ENCODE results near the gene DYRK1B. TPM values are rescaled to one million over a fixed set of nuclear protein-coding genes. Genes with fewer than 3 reads are reported as not detected.

The DYRK1B gene
- total RNA-seq, 1 donor from 2014 or later, result 16.7 TPM

DNA sequence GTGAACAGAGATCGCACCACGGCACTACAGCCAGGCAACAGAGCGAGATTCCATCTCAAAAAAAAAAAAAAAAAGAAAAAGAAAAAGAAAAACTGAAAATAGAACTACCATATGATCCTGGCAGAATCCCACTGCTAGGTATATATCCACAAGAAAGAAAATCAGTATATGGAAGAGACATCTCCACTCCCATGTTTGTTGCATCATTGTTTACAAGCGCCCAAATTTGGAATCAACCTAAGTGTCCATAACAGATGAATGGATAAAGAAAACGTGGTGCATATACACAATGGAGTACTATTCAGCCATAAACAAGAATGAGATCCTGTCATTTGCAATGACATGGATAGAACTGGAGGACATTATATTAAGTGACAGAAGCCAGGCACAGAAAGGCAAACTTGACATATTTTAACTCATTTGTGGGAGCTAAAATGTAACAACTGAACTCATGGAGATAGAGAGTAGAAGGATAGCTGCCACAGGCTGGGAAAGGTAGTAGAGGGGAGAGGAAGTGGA, 26.1 kb downstream of the DYRK1B start:
- no peak overlapping the region for H3K27ac ChIP-seq
- intact Hi-C loops (cut with DNase I), result no loop called here
- no peaks in the 10 kb centered on the region for H3K36me3 ChIP-seq
- no peaks in the 10 kb centered on the region for H3K9me3 ChIP-seq
- peaks cover 4% of the 10 kb centered on the region for H3K27me3 ChIP-seq
- no peak for DNase-seq
- TF ChIP-seq, protein P1, sequence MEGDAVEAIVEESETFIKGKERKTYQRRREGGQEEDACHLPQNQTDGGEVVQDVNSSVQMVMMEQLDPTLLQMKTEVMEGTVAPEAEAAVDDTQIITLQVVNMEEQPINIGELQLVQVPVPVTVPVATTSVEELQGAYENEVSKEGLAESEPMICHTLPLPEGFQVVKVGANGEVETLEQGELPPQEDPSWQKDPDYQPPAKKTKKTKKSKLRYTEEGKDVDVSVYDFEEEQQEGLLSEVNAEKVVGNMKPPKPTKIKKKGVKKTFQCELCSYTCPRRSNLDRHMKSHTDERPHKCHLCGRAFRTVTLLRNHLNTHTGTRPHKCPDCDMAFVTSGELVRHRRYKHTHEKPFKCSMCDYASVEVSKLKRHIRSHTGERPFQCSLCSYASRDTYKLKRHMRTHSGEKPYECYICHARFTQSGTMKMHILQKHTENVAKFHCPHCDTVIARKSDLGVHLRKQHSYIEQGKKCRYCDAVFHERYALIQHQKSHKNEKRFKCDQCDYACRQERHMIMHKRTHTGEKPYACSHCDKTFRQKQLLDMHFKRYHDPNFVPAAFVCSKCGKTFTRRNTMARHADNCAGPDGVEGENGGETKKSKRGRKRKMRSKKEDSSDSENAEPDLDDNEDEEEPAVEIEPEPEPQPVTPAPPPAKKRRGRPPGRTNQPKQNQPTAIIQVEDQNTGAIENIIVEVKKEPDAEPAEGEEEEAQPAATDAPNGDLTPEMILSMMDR (IDR thresholded peaks at IDR 0.05), result no peak
- no peak for ATAC-seq
- no peaks in the 10 kb centered on the region for H3K4me1 ChIP-seq
- H3K4me3 ChIP-seq, result no peak overlapping the region

DNA sequence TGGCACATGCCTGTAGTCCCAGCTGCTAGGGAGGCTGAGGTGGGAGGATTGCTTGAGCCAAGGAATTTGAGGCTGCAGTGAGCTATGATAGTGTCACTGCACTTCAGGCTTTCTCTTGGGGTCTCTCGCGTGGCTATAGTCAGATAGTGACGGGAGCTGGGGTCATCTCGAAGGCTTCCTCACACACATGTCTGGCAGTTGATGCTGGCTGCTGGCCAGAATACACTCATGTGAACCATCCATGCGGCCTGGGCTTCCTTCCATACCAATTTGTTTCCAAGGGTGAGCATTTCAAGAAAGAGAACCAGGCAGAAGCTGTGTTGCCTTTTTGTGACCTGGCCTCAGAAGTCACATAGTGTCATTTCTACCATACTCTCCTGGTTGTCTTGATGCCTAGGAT, 28.9 kb downstream of the DYRK1B start:
- no peaks in the 10 kb centered on the region for H3K4me1 ChIP-seq
- intact Hi-C loops (cut with DNase I), result no loop called here
- ATAC-seq (no peak), DNase-seq (no peak)
- peaks cover 8% of the 10 kb centered on the region for H3K27me3 ChIP-seq
- no peaks in the 10 kb centered on the region for H3K36me3 ChIP-seq
- H3K27ac ChIP-seq, result no peak overlapping the region
- H3K9me3 ChIP-seq, result no peaks in the 10 kb centered on the region
- H3K4me3 ChIP-seq, result no peak overlapping the region
- TF ChIP-seq, protein P1 (IDR thresholded peaks at IDR 0.05), result no peak

DNA sequence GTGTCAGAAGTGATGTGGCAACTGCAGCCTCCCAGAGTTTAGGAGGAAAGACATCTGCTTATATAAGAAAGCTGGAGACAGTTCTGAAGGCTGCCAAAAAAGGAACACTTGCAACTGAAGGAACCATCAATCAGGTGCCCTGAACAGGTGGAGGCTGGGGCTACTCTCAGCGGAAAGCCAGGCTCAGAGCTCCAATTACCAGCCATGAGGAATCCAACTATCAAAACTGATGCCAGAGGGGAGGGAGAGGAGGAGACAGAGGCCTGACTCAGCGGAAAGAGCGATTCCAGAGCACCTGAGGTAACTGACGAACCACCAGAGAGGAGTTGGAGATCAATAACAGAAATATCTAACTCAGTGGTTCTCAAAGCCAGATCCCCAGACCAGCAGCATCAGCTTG, 31.0 kb downstream of the DYRK1B start:
- Histone ChIP-seq H3K36me3 (no peaks in the 10 kb centered on the region), H3K4me1 (no peaks in the 10 kb centered on the region), H3K4me3 (no peak overlapping the region), H3K27me3 (peaks cover 8% of the 10 kb centered on the region), H3K27ac (no peak overlapping the region), H3K9me3 (no peaks in the 10 kb centered on the region)
- TF ChIP-seq, protein P1 (IDR thresholded peaks at IDR 0.05), result no peak
- intact Hi-C loops (cut with DNase I), result no loop called here
- no peak for ATAC-seq
- no peak for DNase-seq

- Histone ChIP-seq H3K27ac (no peak overlapping the region), H3K36me3 (no peaks in the 10 kb centered on the region), H3K27me3 (peaks cover 8% of the 10 kb centered on the region), H3K4me3 (no peak overlapping the region), H3K4me1 (no peaks in the 10 kb centered on the region), H3K9me3 (no peaks in the 10 kb centered on the region)
- DNase-seq (no peak), ATAC-seq (no peak)
- TF ChIP-seq, protein P1 (IDR thresholded peaks at IDR 0.05), result no peak
- intact Hi-C loops (cut with DNase I), result no loop called here
Observed at GRCh38 chr19:39797083-39797482, 36.9 kb downstream of the DYRK1B start.

- Histone ChIP-seq H3K27ac (no peak overlapping the region), H3K27me3 (peaks cover 8% of the 10 kb centered on the region), H3K36me3 (no peaks in the 10 kb centered on the region), H3K4me1 (no peaks in the 10 kb centered on the region), H3K4me3 (no peak overlapping the region), H3K9me3 (no peaks in the 10 kb centered on the region)
- no peak for DNase-seq
- TF ChIP-seq, protein P1 (IDR thresholded peaks at IDR 0.05), result no peak
- intact Hi-C loops (cut with DNase I), result no loop called here
- ATAC-seq, result no peak
Observed at GRCh38 chr19:39796000-39796498, 37.9 kb downstream of the DYRK1B start.

DNA sequence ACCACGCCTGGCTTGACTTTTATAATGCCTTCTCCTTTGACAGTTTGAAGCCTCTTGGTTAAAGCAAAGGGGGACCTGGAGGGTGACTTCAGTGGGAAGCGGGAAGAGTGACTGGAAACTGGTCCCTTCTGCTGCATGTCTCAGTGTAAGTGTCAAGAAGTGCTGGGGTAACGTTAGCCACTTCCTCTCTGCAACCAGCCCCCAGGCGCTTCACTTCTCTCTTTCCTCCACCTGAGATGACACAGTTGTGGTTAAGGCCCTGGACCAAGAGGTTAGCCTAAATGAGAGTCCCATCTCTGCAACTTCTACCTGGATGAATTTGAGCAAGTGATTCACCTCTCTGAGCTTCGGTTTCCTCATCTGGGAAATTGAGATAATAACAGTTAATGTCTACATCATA, 39.0 kb downstream of the DYRK1B start:
- intact Hi-C loops (cut with DNase I), result no loop called here
- H3K36me3 ChIP-seq, result no peaks in the 10 kb centered on the region
- TF ChIP-seq, protein P1 (IDR thresholded peaks at IDR 0.05), result no peak
- no peak for ATAC-seq
- no peak for DNase-seq
- H3K4me3 ChIP-seq, result no peak overlapping the region
- H3K27me3 ChIP-seq, result peaks cover 8% of the 10 kb centered on the region
- no peaks in the 10 kb centered on the region for H3K9me3 ChIP-seq
- H3K4me1 ChIP-seq, result no peaks in the 10 kb centered on the region
- no peak overlapping the region for H3K27ac ChIP-seq

Data from upper lobe of right lung (tissue), 1 donor.